ENCODE measurements around the gene PAPLN. TPM values are rescaled to one million over a fixed set of nuclear protein-coding genes. Genes with fewer than 3 reads are reported as not detected.

The PAPLN gene
- total and polyA plus RNA-seq, 3 experiments from 2014 or later, result 0.18 to 0.31 (median 0.23) TPM

DNA sequence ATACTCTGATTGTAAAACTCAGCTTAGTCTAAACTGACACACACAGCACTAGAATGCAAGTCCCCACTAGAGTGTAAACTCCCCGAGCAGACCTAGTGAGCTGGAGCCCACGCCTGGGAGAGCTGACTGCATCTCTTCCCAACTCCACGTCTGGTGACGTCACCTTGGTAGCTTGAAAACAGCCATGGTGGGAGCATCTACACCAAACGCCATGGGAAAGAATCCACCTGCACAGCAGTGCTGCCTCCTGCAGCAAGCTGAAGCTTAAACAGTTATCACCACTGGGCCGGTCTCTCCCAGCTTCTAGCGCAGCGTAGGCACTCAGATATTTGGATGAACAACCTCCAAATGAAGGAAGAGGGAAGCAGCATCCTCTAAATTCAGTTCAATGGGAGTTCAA, 4.3 kb upstream of the PAPLN start:
- Histone ChIP-seq H3K27ac (ENCODE audit: low read depth, low read length) (no peak overlapping the region), H3K27me3 (ENCODE audit: insufficient read depth, low read length, poor library complexity, severe bottlenecking) (peaks cover 32% of the 10 kb centered on the region), H3K4me3 (ENCODE audit: low read length) (no peak overlapping the region), H3K36me3 (ENCODE audit: insufficient read depth, low read length) (no peaks in the 10 kb centered on the region), H3K4me1 (ENCODE audit: insufficient read depth, low read length) (no peaks in the 10 kb centered on the region), H3K9me3 (ENCODE audit: low read length) (no peaks in the 10 kb centered on the region)
- ChIA-PET POLR2A (no interaction called here), CTCF (interaction anchor here (2.0 kb wide), 1 partner anchor 240 kb away, joined by 5 read pairs; no protein-coding TSS in a partner anchor)
- H3K27ac Mint-ChIP-seq, result no peak overlapping the region
- H3K4me1 Mint-ChIP-seq, result peaks cover 5 to 10% (median 7%) of the 10 kb centered on the region in 3 donors
- no peak overlapping the region for H3K4me3 Mint-ChIP-seq
- no peak for DNase-seq
- no peaks in the 10 kb centered on the region for H3K9me3 Mint-ChIP-seq
- peaks cover 0 to 13% (median 3%) of the 10 kb centered on the region in 3 donors for H3K36me3 Mint-ChIP-seq
- H3K27me3 Mint-ChIP-seq, result peaks cover 34 to 39% of the 10 kb centered on the region in 2 donors

- Mint-ChIP-seq H3K4me1 (peaks cover 8 to 15% (median 9%) of the 10 kb centered on the region in 3 donors), H3K36me3 (peaks cover 0 to 8% (median 2%) of the 10 kb centered on the region in 3 donors), H3K4me3 (no peak overlapping the region), H3K9me3 (no peaks in the 10 kb centered on the region), H3K27ac (no peak overlapping the region), H3K27me3 (peaks cover 36 to 42% of the 10 kb centered on the region in 2 donors)
- Histone ChIP-seq H3K27ac (ENCODE audit: low read depth, low read length) (no peak overlapping the region), H3K9me3 (ENCODE audit: low read length) (no peaks in the 10 kb centered on the region), H3K4me1 (ENCODE audit: insufficient read depth, low read length) (no peaks in the 10 kb centered on the region), H3K4me3 (ENCODE audit: low read length) (no peak overlapping the region), H3K27me3 (ENCODE audit: insufficient read depth, low read length, poor library complexity, severe bottlenecking) (peaks cover 37% of the 10 kb centered on the region), H3K36me3 (ENCODE audit: insufficient read depth, low read length) (no peaks in the 10 kb centered on the region)
- ChIA-PET POLR2A (no interaction called here), CTCF (no interaction called here)
- DNase-seq, result no peak
These were observed 3.7 kb upstream of the PAPLN start for GRCh38 chr14:73233564-73233963.

- POLR2A ChIA-PET, result no interaction called here
- Mint-ChIP-seq H3K4me1 (peaks cover 8 to 15% (median 11%) of the 10 kb centered on the region in 3 donors), H3K9me3 (no peaks in the 10 kb centered on the region), H3K36me3 (peaks cover 0 to 4% (median 2%) of the 10 kb centered on the region in 3 donors), H3K4me3 (no peak overlapping the region), H3K27ac (no peak overlapping the region), H3K27me3 (peaks cover 40 to 47% of the 10 kb centered on the region in 2 donors)
- Histone ChIP-seq H3K4me1 (ENCODE audit: insufficient read depth, low read length) (no peaks in the 10 kb centered on the region), H3K4me3 (ENCODE audit: low read length) (no peak overlapping the region), H3K36me3 (ENCODE audit: insufficient read depth, low read length) (no peaks in the 10 kb centered on the region), H3K9me3 (ENCODE audit: low read length) (no peaks in the 10 kb centered on the region), H3K27ac (ENCODE audit: low read depth, low read length) (no peak overlapping the region), H3K27me3 (ENCODE audit: insufficient read depth, low read length, poor library complexity, severe bottlenecking) (peaks cover 41% of the 10 kb centered on the region)
- no peak for DNase-seq
- CTCF ChIA-PET, result no interaction called here
These were observed 3.3 kb upstream of the PAPLN start for GRCh38 chr14:73234029-73234428.

DNA sequence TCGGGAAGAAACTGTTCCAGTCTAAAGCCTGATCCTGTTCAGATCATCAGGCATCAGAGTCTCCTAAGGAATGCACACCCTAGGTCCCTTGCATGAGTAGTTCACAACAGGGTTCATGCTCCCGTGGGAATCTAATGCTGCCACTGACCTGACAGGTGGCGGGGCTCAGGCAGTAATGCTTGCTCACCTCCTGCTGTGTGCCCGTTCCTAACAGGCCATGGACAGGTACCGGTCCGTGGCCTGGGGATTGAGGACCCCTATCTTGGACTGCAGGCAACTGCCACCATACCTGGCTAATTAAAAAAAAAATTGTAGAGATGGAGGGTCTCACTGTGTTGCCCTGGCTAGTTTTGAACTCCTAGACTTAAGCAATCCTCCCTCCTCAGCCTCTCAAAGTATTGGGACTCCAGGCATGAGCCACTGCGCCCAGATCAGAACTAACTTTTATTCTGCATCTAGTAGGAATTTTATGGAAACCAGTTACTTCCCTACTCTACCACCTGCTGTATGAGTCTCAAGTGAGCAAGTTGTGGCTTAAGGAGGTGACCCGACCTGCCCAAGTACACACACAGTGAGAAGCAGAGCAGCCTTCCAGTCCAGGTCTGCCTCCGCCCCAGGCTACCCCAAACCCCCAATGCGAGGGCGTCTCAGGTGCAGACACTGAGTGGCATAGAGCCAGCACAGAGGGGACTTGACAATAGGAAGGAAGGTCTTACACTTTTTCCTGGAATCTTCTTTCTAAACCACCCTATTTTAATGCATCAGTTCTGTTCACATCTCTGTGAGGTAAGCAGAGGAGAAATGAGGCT, 2.5 kb upstream of the PAPLN start:
- ChIA-PET CTCF (no interaction called here), POLR2A (no interaction called here)
- DNase-seq, result no peak

DNA sequence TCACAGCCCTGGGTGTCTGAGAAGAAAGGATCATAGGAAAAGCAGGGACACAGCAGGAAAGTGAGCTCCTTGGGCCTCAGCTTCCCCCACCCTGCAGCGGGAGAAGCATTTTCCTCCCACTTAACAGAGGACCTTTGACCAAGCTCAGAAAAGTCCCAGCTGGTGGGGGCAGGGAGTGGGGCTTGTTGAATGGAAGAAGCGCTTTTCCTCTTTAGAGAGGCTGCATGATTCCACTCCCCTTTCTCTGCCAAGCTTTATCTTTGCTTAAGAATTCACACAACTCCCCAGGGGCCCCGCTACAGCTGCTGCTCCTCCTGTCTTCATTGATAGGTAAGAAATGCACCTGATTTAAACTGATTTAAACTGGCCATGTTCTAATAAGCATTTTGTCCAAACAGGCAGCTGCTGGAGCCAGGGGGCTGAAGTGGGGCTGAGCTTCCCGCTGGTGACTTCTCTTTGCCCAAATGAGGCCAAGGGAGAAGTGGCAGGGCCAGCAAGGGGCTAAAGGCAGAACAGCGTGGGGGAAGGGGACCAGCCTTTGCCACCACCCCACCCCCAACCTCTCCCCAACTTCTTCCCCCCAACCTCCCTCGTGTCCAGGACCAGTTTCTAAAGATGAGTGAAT, 1.7 kb upstream of the PAPLN start:
- Mint-ChIP-seq H3K4me1 (peaks cover 8 to 15% (median 11%) of the 10 kb centered on the region in 3 donors), H3K9me3 (no peaks in the 10 kb centered on the region), H3K4me3 (peak overlapping the region in 2 of 7 donors; percentile 19 to 26), H3K27me3 (peaks cover 46 to 60% of the 10 kb centered on the region in 2 donors), H3K27ac (peak overlapping the region in 1 of 8 donors; percentile 1), H3K36me3 (no peaks in the 10 kb centered on the region)
- ChIA-PET CTCF (no interaction called here), POLR2A (interaction anchor here (0.5 kb wide), 1 partner anchor 13 kb away, joined by 4 read pairs; no protein-coding TSS in a partner anchor)
- no peaks in the 10 kb centered on the region for H3K36me3 ChIP-seq (ENCODE audit: insufficient read depth, low read length)
- no peak overlapping the region for H3K4me3 ChIP-seq (ENCODE audit: low read length)
- DNase-seq, result no peak
- no peaks in the 10 kb centered on the region for H3K4me1 ChIP-seq (ENCODE audit: insufficient read depth, low read length)
- H3K9me3 ChIP-seq (ENCODE audit: low read length), result no peaks in the 10 kb centered on the region
- H3K27me3 ChIP-seq (ENCODE audit: insufficient read depth, low read length, poor library complexity, severe bottlenecking), result peaks cover 45% of the 10 kb centered on the region
- H3K27ac ChIP-seq (ENCODE audit: low read depth, low read length), result no peak overlapping the region

More for the DNA sequence above, 2.5 kb upstream of the PAPLN start:
- Histone ChIP-seq H3K27ac (ENCODE audit: low read depth, low read length) (no peak overlapping the region), H3K36me3 (ENCODE audit: insufficient read depth, low read length) (no peaks in the 10 kb centered on the region), H3K4me3 (ENCODE audit: low read length) (no peak overlapping the region), H3K27me3 (ENCODE audit: insufficient read depth, low read length, poor library complexity, severe bottlenecking) (peaks cover 45% of the 10 kb centered on the region), H3K9me3 (ENCODE audit: low read length) (no peaks in the 10 kb centered on the region), H3K4me1 (ENCODE audit: insufficient read depth, low read length) (no peaks in the 10 kb centered on the region)
- Mint-ChIP-seq H3K4me1 (peaks cover 8 to 15% (median 11%) of the 10 kb centered on the region in 3 donors), H3K9me3 (no peaks in the 10 kb centered on the region), H3K27ac (no peak overlapping the region), H3K36me3 (no peaks in the 10 kb centered on the region), H3K4me3 (no peak overlapping the region), H3K27me3 (peaks cover 40 to 52% of the 10 kb centered on the region in 2 donors)

DNA sequence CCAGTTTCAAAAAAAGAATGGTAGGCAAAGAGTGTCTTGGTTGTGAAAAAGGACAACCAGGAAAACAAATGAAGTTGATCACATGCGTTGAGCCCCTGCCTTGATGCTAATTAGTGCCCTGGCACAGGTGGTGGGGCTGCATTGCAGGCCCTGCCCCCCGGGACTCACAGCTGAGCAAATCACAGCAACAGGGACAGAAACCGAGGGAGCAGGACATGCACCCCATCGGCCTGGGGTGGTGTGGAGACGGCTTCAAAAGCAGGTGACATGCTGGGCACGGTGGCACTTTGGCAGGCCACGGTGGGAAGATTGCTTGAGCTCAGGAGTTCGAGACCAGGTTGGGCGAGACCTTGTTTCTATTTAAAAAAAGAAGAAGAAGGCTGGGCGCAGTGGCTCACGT, 1.1 kb upstream of the PAPLN start:
- ChIA-PET POLR2A (no interaction called here), CTCF (no interaction called here)
- Mint-ChIP-seq H3K4me1 (peaks cover 8 to 15% (median 11%) of the 10 kb centered on the region in 3 donors), H3K4me3 (peak overlapping the region in 5 of 7 donors; percentile 19 to 65 (median 26)), H3K36me3 (no peaks in the 10 kb centered on the region), H3K9me3 (no peaks in the 10 kb centered on the region), H3K27ac (peak overlapping the region in 1 of 8 donors; percentile 1), H3K27me3 (peaks cover 51 to 65% of the 10 kb centered on the region in 2 donors)
- H3K27me3 ChIP-seq (ENCODE audit: insufficient read depth, low read length, poor library complexity, severe bottlenecking), result peaks cover 48% of the 10 kb centered on the region
- DNase-seq, result no peak
- no peaks in the 10 kb centered on the region for H3K4me1 ChIP-seq (ENCODE audit: insufficient read depth, low read length)
- no peaks in the 10 kb centered on the region for H3K36me3 ChIP-seq (ENCODE audit: insufficient read depth, low read length)
- H3K9me3 ChIP-seq (ENCODE audit: low read length), result no peaks in the 10 kb centered on the region
- H3K4me3 ChIP-seq (ENCODE audit: low read length), result no peak overlapping the region
- H3K27ac ChIP-seq (ENCODE audit: low read depth, low read length), result no peak overlapping the region

- POLR2A ChIA-PET, result no interaction called here
These were observed 521 bp upstream of the PAPLN start for GRCh38 chr14:73236752-73237218.

More at GRCh38 chr14:73236752-73237218, 521 bp upstream of the PAPLN start:
- no peaks in the 10 kb centered on the region for H3K36me3 Mint-ChIP-seq
- H3K27ac ChIP-seq (ENCODE audit: low read depth, low read length), result no peak overlapping the region
- CTCF ChIA-PET, result no interaction called here
- H3K4me1 Mint-ChIP-seq, result peaks cover 8 to 15% (median 11%) of the 10 kb centered on the region in 3 donors
- H3K4me3 Mint-ChIP-seq, result peak overlapping the region in 5 of 7 donors; percentile 47 to 77 (median 72)
- H3K36me3 ChIP-seq (ENCODE audit: insufficient read depth, low read length), result no peaks in the 10 kb centered on the region
- H3K27me3 ChIP-seq (ENCODE audit: insufficient read depth, low read length, poor library complexity, severe bottlenecking), result peaks cover 52% of the 10 kb centered on the region
- H3K9me3 Mint-ChIP-seq, result no peaks in the 10 kb centered on the region
- peaks cover 57 to 71% of the 10 kb centered on the region in 2 donors for H3K27me3 Mint-ChIP-seq
- peak overlapping the region in 1 of 8 donors; percentile 34 for H3K27ac Mint-ChIP-seq
- DNase-seq, result no peak
- no peaks in the 10 kb centered on the region for H3K9me3 ChIP-seq (ENCODE audit: low read length)
- H3K4me3 ChIP-seq (ENCODE audit: low read length), result no peak overlapping the region
- no peaks in the 10 kb centered on the region for H3K4me1 ChIP-seq (ENCODE audit: insufficient read depth, low read length)

Measured in CD8-positive, alpha-beta memory T cell (primary cell).